Measurements from ENCODE around the gene RSPO4.
"Not testable (repeated sequence)": the region's sequence is repeated elsewhere in the genome, so short reads cannot be mapped to it uniquely, and the experiment has no call there.

DNA sequence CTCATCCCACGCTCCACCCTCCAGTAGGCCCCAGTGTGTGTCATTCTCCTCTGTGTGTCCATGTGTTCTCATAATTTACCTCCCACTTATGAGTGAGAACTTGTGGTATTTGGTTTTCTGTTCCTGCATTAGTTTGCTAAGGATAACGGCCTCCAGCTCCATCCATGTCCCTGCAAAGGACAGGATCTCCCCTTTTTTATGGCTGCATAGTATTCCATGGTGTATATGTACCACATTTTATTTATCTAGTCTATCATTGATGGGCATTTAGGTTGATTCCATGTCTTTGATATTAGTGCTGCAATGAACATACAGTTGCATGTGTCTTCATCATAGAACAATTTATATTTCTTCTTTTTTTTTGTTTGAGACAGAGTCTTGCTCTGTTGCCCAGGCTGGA lies 24.1 kb upstream of the RSPO4 start:
- TF ChIP-seq, protein P1, sequence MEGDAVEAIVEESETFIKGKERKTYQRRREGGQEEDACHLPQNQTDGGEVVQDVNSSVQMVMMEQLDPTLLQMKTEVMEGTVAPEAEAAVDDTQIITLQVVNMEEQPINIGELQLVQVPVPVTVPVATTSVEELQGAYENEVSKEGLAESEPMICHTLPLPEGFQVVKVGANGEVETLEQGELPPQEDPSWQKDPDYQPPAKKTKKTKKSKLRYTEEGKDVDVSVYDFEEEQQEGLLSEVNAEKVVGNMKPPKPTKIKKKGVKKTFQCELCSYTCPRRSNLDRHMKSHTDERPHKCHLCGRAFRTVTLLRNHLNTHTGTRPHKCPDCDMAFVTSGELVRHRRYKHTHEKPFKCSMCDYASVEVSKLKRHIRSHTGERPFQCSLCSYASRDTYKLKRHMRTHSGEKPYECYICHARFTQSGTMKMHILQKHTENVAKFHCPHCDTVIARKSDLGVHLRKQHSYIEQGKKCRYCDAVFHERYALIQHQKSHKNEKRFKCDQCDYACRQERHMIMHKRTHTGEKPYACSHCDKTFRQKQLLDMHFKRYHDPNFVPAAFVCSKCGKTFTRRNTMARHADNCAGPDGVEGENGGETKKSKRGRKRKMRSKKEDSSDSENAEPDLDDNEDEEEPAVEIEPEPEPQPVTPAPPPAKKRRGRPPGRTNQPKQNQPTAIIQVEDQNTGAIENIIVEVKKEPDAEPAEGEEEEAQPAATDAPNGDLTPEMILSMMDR (IDR thresholded peaks at IDR 0.05), result not testable (repeated sequence)
- not testable (repeated sequence) for TF ChIP-seq ZFX (IDR thresholded peaks at IDR 0.05; ENCODE audit: borderline replicate concordance)

Measured in 22Rv1 (cell line).